CD4-positive, alpha-beta T cell (primary cell): Measurements from ENCODE around the gene SP7. TPM values are rescaled to one million over a fixed set of nuclear protein-coding genes. Genes with fewer than 3 reads are reported as not detected.

Source experiments
- ATAC-seq: fragments of 200-7000 bp; cut with Tn5 transposase; one replicate; pipeline ENCODE4 v1.10.0; 2022; ENCODE audit warnings: mild to moderate bottlenecking; ENCODE audit not compliant: poor library complexity
- CTCF ChIA-PET: fragments of 350-600 bp; sonication (Branson Sonifier 250); formaldehyde crosslinking; loops from one replicate; lab custom pipeline; 2021; ENCODE audit warnings: antibody characterized with exemption, inconsistent platforms; lab: Charles Lee
- POLR2A ChIA-PET: fragments of 350-600 bp; sonication (Branson Sonifier 250); formaldehyde crosslinking; loops from one replicate; lab custom pipeline; 2021; ENCODE audit warnings: antibody characterized with exemption, inconsistent platforms; lab: Charles Lee
- DNase-seq, 14 experiments: peaks; one replicate each; pipeline ENCODE4 v3.0.0-alpha.2; 2013 to 2020; ENCODE audit warnings: mixed read lengths in 2 of 14
- H3K27ac ChIP-seq, 2 donors: one replicate each; pipeline versions ENCODE4 v1.5.1 to v1.7.0; 2013; ENCODE audit warnings: low read length in 2 of 2, low read depth in 1 of 2, mild to moderate bottlenecking in 1 of 2
- H3K27me3 ChIP-seq, 2 experiments: 1 replicate in 1 of 2; 2 replicates in 1 of 2; pipeline versions ENCODE4 v1.6.1 to v1.7.0; 2013; ENCODE audit warnings: low read length in 2 of 2, control low read depth in 1 of 2, mild to moderate bottlenecking in 1 of 2, moderate library complexity in 1 of 2; ENCODE audit not compliant: insufficient read depth in 2 of 2, control insufficient read depth in 1 of 2
- H3K36me3 ChIP-seq: one replicate; pipeline ENCODE4 v1.6.1; 2013; ENCODE audit warnings: low read length, control low read depth; ENCODE audit not compliant: insufficient read depth
- H3K4me1 ChIP-seq: one replicate; pipeline ENCODE4 v1.6.1; 2013; ENCODE audit warnings: low read length, control low read depth; ENCODE audit not compliant: insufficient read depth
- H3K4me3 ChIP-seq: one replicate; pipeline ENCODE4 v1.5.1; 2013; ENCODE audit warnings: mild to moderate bottlenecking, low read length, moderate library complexity
- H3K9me3 ChIP-seq, 2 experiments: 1 replicate in 1 of 2; 2 replicates in 1 of 2; pipeline versions ENCODE4 v1.6.1 to v1.7.0; 2013; ENCODE audit warnings: low read length in 2 of 2, mild to moderate bottlenecking in 2 of 2, control low read depth in 1 of 2, moderate library complexity in 1 of 2; ENCODE audit not compliant: control insufficient read depth in 1 of 2, insufficient read depth in 1 of 2
- H3K27ac Mint-ChIP-seq: one replicate; pipeline ENCODE4 v1.8.0; 2020; ENCODE audit warnings: mixed read lengths
- H3K27me3 Mint-ChIP-seq: one replicate; pipeline ENCODE4 v1.8.0; 2021; ENCODE audit warnings: mixed read lengths
- H3K36me3 Mint-ChIP-seq: one replicate; pipeline ENCODE4 v1.8.0; 2021; ENCODE audit warnings: low read depth, mixed read lengths
- H3K4me1 Mint-ChIP-seq: one replicate; pipeline ENCODE4 v1.8.0; 2021; ENCODE audit warnings: low read depth, mixed read lengths
- H3K4me3 Mint-ChIP-seq: one replicate; pipeline ENCODE4 v1.8.0; 2020; ENCODE audit warnings: mild to moderate bottlenecking, mixed read lengths
- H3K9me3 Mint-ChIP-seq: one replicate; pipeline ENCODE4 v1.8.0; 2020; ENCODE audit warnings: mixed read lengths
- intact Hi-C, 2 experiments: fragments of 100-400 bp; cut with DNase I in 1 of 2; cut with micrococcal nuclease in 1 of 2; formaldehyde crosslinking; loops; one replicate each; pipeline versions ENCODE4 v1.15.1 to v1.9.0; 2023 to 2025; cut with DNase I, micrococcal nuclease
- total RNA-seq, 174 experiments: library from RNA in 2 of 174; stranded (reverse) in 2 of 174; gene quantifications; one replicate each; pipeline ENCODE4 v1.2.3 and lab custom pipeline; 2021 to 2026
- TF ChIP-seq, protein P1 (sequence below): fragments of 200-600 bp; IDR thresholded peaks from one replicate; pipeline ENCODE4 v1.8.0; 2022; ENCODE audit warnings: antibody characterized with exemption, mild to moderate bottlenecking

SP7 gene
- total RNA-seq, 2 experiments from 2014 or later, result 0.14 TPM; not detected in 1

DNA sequence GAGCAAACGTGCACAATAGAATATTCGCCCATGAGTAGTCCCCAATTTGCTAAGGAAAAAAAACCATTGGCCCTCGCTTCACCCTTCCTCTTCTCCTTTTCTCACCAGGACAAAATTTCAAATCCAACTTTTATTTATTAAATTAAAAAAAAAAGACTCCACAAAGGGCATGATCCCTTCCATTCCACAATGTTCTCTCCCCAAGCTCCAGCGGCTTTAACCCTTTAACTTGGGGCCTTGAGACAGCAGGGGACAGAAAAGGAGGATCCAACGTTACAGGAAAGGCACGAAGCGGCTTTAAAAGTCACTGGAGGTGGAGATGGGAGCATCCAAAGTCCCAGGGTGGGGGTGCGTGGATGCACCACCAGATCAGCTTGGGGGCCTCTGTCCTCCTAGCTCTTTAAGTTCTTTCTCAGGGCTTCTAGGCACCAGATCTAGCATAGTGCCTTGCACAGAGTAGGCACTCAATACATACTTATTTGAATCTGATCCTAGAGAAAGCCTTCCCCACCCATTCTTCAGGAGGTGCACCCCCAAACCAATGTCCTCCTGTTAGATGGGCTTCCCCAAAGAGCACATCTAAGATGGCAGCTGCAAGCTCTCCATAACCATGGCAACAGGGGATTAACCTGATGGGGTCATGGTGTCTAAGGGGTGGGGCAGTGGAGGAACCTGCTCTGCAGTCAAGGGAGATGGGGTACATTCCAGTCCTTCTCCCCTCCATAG, 9.5 kb downstream of the SP7 start:
- Mint-ChIP-seq H3K27me3 (no peaks in the 10 kb centered on the region), H3K4me3 (peak overlapping the region; percentile 87), H3K36me3 (peaks cover 5% of the 10 kb centered on the region), H3K4me1 (peaks cover 21% of the 10 kb centered on the region), H3K27ac (peak overlapping the region; percentile 71), H3K9me3 (no peaks in the 10 kb centered on the region)
- peaks cover 42% of the 10 kb centered on the region for H3K4me1 ChIP-seq
- no peaks in the 10 kb centered on the region for H3K36me3 ChIP-seq
- POLR2A ChIA-PET, result interaction anchor here (1.4 to 4.0 kb wide), 5 partner anchors 18 to 120 kb away, joined by 3 to 29 read pairs (median 5); partner anchors contain the start of genes ITGB7, PFDN5 and SP1
- no peak overlapping the region for H3K27ac ChIP-seq
- H3K9me3 ChIP-seq, result no peaks in the 10 kb centered on the region
- TF ChIP-seq, protein P1, sequence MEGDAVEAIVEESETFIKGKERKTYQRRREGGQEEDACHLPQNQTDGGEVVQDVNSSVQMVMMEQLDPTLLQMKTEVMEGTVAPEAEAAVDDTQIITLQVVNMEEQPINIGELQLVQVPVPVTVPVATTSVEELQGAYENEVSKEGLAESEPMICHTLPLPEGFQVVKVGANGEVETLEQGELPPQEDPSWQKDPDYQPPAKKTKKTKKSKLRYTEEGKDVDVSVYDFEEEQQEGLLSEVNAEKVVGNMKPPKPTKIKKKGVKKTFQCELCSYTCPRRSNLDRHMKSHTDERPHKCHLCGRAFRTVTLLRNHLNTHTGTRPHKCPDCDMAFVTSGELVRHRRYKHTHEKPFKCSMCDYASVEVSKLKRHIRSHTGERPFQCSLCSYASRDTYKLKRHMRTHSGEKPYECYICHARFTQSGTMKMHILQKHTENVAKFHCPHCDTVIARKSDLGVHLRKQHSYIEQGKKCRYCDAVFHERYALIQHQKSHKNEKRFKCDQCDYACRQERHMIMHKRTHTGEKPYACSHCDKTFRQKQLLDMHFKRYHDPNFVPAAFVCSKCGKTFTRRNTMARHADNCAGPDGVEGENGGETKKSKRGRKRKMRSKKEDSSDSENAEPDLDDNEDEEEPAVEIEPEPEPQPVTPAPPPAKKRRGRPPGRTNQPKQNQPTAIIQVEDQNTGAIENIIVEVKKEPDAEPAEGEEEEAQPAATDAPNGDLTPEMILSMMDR, result no peak
- CTCF ChIA-PET, result interaction anchor here (0.8 to 7.6 kb wide), 4 partner anchors 18 to 182 kb away, joined by 3 to 51 read pairs (median 3); partner anchors contain the start of gene PFDN5
- ATAC-seq (no peak), DNase-seq (no peak)
- no peak overlapping the region for H3K4me3 ChIP-seq
- intact Hi-C loops, result loop anchor here in 1 of 2 experiments (5.0 to 10.0 kb wide), 2 partner anchors 181 to 348 kb away; partner anchors contain the start of genes ATP5MC2 and NPFF
- H3K27me3 ChIP-seq, result no peaks in the 10 kb centered on the region

DNA sequence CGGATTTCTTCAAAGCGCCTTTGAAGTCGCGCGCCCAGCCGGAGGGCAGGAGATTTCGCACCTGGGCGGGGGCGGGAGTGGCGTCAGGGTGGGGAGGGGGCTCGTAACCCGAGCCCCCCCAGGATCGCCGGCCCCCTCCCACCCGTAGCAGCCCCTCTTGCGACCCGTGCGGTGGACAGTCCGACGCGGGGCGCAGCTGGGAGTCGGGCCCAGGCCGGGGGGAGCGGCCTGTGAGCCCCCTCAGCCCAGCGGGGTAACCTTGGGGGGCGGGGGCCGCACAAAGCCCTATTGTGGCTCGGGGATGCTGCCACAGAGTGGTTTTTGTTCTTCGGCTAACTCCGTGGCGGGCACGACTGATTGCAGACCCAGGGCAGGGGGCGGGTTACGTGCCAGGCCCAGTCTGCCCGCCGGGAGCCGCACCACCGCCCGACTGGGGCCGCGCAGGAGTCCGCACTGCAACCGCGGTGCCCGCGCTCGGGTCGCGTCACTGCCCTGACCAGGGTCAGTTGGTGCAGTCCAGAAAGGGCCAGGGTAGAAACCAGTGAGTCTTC, 10.6 kb downstream of the SP7 start:
- peaks cover 50% of the 10 kb centered on the region for H3K4me1 ChIP-seq
- intact Hi-C loops, result loop anchor here in 1 of 2 experiments (5.0 to 10.0 kb wide), 2 partner anchors 182 to 349 kb away; partner anchors contain the start of genes ATP5MC2 and NPFF
- Mint-ChIP-seq H3K27me3 (no peaks in the 10 kb centered on the region), H3K9me3 (no peaks in the 10 kb centered on the region), H3K27ac (peak overlapping the region; percentile 71), H3K4me3 (peak overlapping the region; percentile 87), H3K4me1 (peaks cover 32% of the 10 kb centered on the region), H3K36me3 (peaks cover 14% of the 10 kb centered on the region)
- DNase-seq (peak in 8 of 14 experiments; percentile 6 to 53 (median 30)), ATAC-seq (no peak)
- H3K36me3 ChIP-seq, result no peaks in the 10 kb centered on the region
- H3K27me3 ChIP-seq, result no peaks in the 10 kb centered on the region
- no peaks in the 10 kb centered on the region for H3K9me3 ChIP-seq
- peak overlapping the region; percentile 84 for H3K4me3 ChIP-seq
- H3K27ac ChIP-seq, result peak overlapping the region in 1 of 2 donors; percentile 87
- TF ChIP-seq, protein P1, result no peak
- ChIA-PET CTCF (interaction anchor here (0.7 to 7.6 kb wide), 8 partner anchors 19 to 275 kb away, joined by 3 to 51 read pairs (median 5); partner anchors contain the start of gene SP1), POLR2A (interaction anchor here (0.6 to 5.5 kb wide), 11 partner anchors 20 to 175 kb away, joined by 3 to 87 read pairs (median 13); partner anchors contain the start of genes CSAD, ESPL1, MYG1 and PFDN5)

DNA sequence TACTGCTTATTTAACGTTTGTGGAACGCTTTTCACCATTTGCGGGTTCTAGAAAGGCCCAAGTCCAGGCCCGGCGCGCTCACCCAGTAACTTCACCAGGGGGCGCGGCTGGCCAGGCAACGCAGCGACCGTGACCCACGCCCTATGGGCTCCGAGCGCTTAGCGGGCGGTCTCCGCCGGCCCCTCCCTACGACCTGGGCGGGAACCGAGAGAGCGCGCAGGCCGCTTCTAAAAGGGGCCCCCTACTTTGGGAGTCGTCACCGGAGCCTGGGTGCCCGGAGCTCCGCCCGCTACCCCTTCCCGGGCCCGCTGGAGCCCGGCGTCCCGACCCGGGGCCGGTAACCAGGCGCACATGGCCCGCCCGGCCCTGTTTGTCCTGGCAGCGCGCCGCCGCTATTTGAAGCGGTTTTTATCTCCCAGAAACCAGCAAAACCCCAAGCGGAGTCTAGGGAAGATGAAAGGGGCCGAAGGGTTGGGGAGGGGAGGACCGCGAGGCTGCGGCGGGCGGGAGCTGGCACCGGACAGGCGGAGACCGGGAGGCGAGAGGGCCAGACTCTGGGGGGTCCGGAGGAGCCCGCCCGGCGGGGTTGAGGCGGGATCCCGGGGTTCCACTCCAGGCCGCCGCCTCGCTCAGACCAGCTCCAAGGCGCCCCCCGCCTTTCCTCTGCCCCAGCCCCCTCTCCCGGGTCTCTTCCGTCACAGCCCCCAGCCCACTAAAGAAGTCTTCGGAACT, 11.2 kb downstream of the SP7 start:
- no peaks in the 10 kb centered on the region for H3K27me3 ChIP-seq
- H3K27me3 Mint-ChIP-seq, result no peaks in the 10 kb centered on the region
- CTCF ChIA-PET, result interaction anchor here (0.7 to 7.6 kb wide), 9 partner anchors 20 to 274 kb away, joined by 3 to 51 read pairs (median 6); partner anchors contain the start of gene SP1
- peak overlapping the region; percentile 88 for H3K27ac Mint-ChIP-seq
- peaks cover 3% of the 10 kb centered on the region for H3K36me3 ChIP-seq
- H3K9me3 Mint-ChIP-seq, result no peaks in the 10 kb centered on the region
- intact Hi-C loops, result loop anchor here (1.0 to 10.0 kb wide), 4 partner anchors 20 to 350 kb away; partner anchors contain the start of genes ATP5MC2 (in 1 of the 2) and NPFF (in 1 of the 2)
- ATAC-seq (peak; percentile 38), DNase-seq (peak; percentile 63 to 92 (median 80))
- peaks cover 20% of the 10 kb centered on the region for H3K36me3 Mint-ChIP-seq
- H3K4me3 ChIP-seq, result peak overlapping the region; percentile 84
- peaks cover 53% of the 10 kb centered on the region for H3K4me1 ChIP-seq
- peak overlapping the region; percentile 93 for H3K4me3 Mint-ChIP-seq
- POLR2A ChIA-PET, result interaction anchor here (0.6 to 5.5 kb wide), 13 partner anchors 21 to 176 kb away, joined by 3 to 87 read pairs (median 13); partner anchors contain the start of genes CSAD, ESPL1, MYG1 and PFDN5
- peaks cover 38% of the 10 kb centered on the region for H3K4me1 Mint-ChIP-seq
- no peaks in the 10 kb centered on the region for H3K9me3 ChIP-seq
- TF ChIP-seq, protein P1, result peak; percentile 68
- peak overlapping the region; percentile 78 to 87 for H3K27ac ChIP-seq
